Ishikawa (cell line): Measurements from ENCODE around the gene MCM9.

Source experiments
- CEBPB ChIP-seq: IDR thresholded peaks from 2 replicates; pipeline ENCODE4 v1.6.1; 2012
- CREB1 ChIP-seq: IDR thresholded peaks from 2 replicates; pipeline ENCODE4 v1.6.1; 2012; ENCODE audit warnings: low read depth
- EGR1 ChIP-seq: IDR thresholded peaks from 2 replicates; pipeline ENCODE4 v1.6.1; 2012
- EP300 ChIP-seq: IDR thresholded peaks from 2 replicates; pipeline ENCODE4 v1.6.1; 2012; ENCODE audit warnings: borderline replicate concordance
- FOXM1 ChIP-seq: IDR thresholded peaks from 2 replicates; pipeline ENCODE4 v1.6.1; 2012; ENCODE audit warnings: low read depth, borderline replicate concordance
- MAX ChIP-seq: IDR thresholded peaks from 2 replicates; pipeline ENCODE4 v1.6.1; 2012
- NFIC ChIP-seq: IDR thresholded peaks from 2 replicates; pipeline ENCODE4 v1.6.1; 2012
- RAD21 ChIP-seq: IDR thresholded peaks from 2 replicates; pipeline ENCODE4 v1.6.1; 2012; ENCODE audit warnings: low read depth
- TAF1 ChIP-seq: IDR thresholded peaks from 2 replicates; pipeline ENCODE4 v1.6.1; 2012; ENCODE audit warnings: low read depth, mild to moderate bottlenecking
- TCF12 ChIP-seq: IDR thresholded peaks from 2 replicates; pipeline ENCODE4 v1.6.1; 2012; ENCODE audit warnings: low read depth
- TEAD4 ChIP-seq: IDR thresholded peaks from 2 replicates; pipeline ENCODE4 v1.6.1; 2012
- YY1 ChIP-seq: IDR thresholded peaks from 2 replicates; pipeline ENCODE4 v1.6.1; 2012; ENCODE audit warnings: low read depth
- ZBTB7A ChIP-seq: IDR thresholded peaks from 2 replicates; pipeline ENCODE4 v1.6.1; 2012; ENCODE audit warnings: low read depth
- TF ChIP-seq, protein P1 (sequence below): IDR thresholded peaks from 2 replicates; pipeline ENCODE4 v1.6.1; 2012
- TF ChIP-seq, protein P2 (sequence below): IDR thresholded peaks from 2 replicates; pipeline ENCODE4 v1.6.1; 2012; ENCODE audit warnings: low read depth, mild to moderate bottlenecking

Gene MCM9

GRCh38 chr6:118918329-118918725 lies 16.6 kb downstream of the MCM9 start:
- TF ChIP-seq, protein P1, sequence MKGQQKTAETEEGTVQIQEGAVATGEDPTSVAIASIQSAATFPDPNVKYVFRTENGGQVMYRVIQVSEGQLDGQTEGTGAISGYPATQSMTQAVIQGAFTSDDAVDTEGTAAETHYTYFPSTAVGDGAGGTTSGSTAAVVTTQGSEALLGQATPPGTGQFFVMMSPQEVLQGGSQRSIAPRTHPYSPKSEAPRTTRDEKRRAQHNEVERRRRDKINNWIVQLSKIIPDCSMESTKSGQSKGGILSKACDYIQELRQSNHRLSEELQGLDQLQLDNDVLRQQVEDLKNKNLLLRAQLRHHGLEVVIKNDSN, result no peak
- TF ChIP-seq, protein P2, sequence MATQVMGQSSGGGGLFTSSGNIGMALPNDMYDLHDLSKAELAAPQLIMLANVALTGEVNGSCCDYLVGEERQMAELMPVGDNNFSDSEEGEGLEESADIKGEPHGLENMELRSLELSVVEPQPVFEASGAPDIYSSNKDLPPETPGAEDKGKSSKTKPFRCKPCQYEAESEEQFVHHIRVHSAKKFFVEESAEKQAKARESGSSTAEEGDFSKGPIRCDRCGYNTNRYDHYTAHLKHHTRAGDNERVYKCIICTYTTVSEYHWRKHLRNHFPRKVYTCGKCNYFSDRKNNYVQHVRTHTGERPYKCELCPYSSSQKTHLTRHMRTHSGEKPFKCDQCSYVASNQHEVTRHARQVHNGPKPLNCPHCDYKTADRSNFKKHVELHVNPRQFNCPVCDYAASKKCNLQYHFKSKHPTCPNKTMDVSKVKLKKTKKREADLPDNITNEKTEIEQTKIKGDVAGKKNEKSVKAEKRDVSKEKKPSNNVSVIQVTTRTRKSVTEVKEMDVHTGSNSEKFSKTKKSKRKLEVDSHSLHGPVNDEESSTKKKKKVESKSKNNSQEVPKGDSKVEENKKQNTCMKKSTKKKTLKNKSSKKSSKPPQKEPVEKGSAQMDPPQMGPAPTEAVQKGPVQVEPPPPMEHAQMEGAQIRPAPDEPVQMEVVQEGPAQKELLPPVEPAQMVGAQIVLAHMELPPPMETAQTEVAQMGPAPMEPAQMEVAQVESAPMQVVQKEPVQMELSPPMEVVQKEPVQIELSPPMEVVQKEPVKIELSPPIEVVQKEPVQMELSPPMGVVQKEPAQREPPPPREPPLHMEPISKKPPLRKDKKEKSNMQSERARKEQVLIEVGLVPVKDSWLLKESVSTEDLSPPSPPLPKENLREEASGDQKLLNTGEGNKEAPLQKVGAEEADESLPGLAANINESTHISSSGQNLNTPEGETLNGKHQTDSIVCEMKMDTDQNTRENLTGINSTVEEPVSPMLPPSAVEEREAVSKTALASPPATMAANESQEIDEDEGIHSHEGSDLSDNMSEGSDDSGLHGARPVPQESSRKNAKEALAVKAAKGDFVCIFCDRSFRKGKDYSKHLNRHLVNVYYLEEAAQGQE, result no peak
- TF ChIP-seq CREB1, result no peak
- no peak for TF ChIP-seq FOXM1
- no peak for TF ChIP-seq TCF12
- TF ChIP-seq RAD21, result no peak
- TF ChIP-seq EGR1, result no peak
- no peak for TF ChIP-seq EP300
- TF ChIP-seq CEBPB, result no peak

GRCh38 chr6:118917546-118918328 lies 17.2 kb downstream of the MCM9 start:
- TF ChIP-seq MAX (no peak), TEAD4 (no peak), YY1 (no peak), ZBTB7A (no peak), CEBPB (no peak), CREB1 (no peak), TAF1 (no peak), FOXM1 (no peak), EGR1 (no peak), TCF12 (no peak), EP300 (no peak), RAD21 (no peak), NFIC (no peak)
- TF ChIP-seq, protein P2, result no peak
- TF ChIP-seq, protein P1, result no peak

- TF ChIP-seq, protein P1, result no peak
- TF ChIP-seq RAD21 (no peak), TEAD4 (no peak)
Observed at GRCh38 chr6:118914598-118914997, 20.4 kb downstream of the MCM9 start.

- TF ChIP-seq RAD21 (no peak), ZBTB7A (no peak), NFIC (no peak), FOXM1 (no peak), TCF12 (no peak), EP300 (no peak), TAF1 (no peak), YY1 (no peak)
- TF ChIP-seq, protein P1, result no peak
- TF ChIP-seq, protein P2, result no peak
Observed at GRCh38 chr6:118913161-118913560, 21.8 kb downstream of the MCM9 start.
